GM19193 (cell line): ENCODE data around the gene DNER.

Source experiments
- POLR2A ChIP-seq: IDR thresholded peaks from 4 replicates; pipeline ENCODE4 v1.6.1; 2011; ENCODE audit not compliant: insufficient read depth, insufficient read length; ENCODE audit errors: extremely low read depth

Gene DNER

GRCh38 chr2:229438430-229439159, 275.8 kb downstream of the DNER start:
- TF ChIP-seq POLR2A = no peak

- no peak for TF ChIP-seq POLR2A
Observed at GRCh38 chr2:229437467-229437866, 276.9 kb downstream of the DNER start.

GRCh38 chr2:229434187-229434586, 280.2 kb downstream of the DNER start:
- TF ChIP-seq POLR2A = no peak

GRCh38 chr2:229433351-229433750, 281.0 kb downstream of the DNER start:
- TF ChIP-seq POLR2A = no peak

- no peak for TF ChIP-seq POLR2A
Observed at GRCh38 chr2:229431327-229431954, 282.9 kb downstream of the DNER start.

GRCh38 chr2:229429589-229429988, 284.8 kb downstream of the DNER start:
- TF ChIP-seq POLR2A = no peak

GRCh38 chr2:229426464-229426863, 287.9 kb downstream of the DNER start:
- no peak for TF ChIP-seq POLR2A

- no peak for TF ChIP-seq POLR2A
Observed at GRCh38 chr2:229425598-229425997, 288.8 kb downstream of the DNER start.

GRCh38 chr2:229422063-229422462, 292.3 kb downstream of the DNER start:
- no peak for TF ChIP-seq POLR2A

- TF ChIP-seq POLR2A = no peak
Observed at GRCh38 chr2:229419158-229419557, 295.2 kb downstream of the DNER start.

GRCh38 chr2:229417916-229418315, 296.4 kb downstream of the DNER start:
- TF ChIP-seq POLR2A = no peak

- no peak for TF ChIP-seq POLR2A
Observed at GRCh38 chr2:229417176-229417575, 297.2 kb downstream of the DNER start.

GRCh38 chr2:229416116-229416694, 298.1 kb downstream of the DNER start:
- no peak for TF ChIP-seq POLR2A

GRCh38 chr2:229414631-229415030, 299.7 kb downstream of the DNER start:
- TF ChIP-seq POLR2A = no peak

GRCh38 chr2:229412686-229413085, 301.7 kb downstream of the DNER start:
- TF ChIP-seq POLR2A = no peak

- TF ChIP-seq POLR2A = no peak
Observed at GRCh38 chr2:229410946-229411345, 303.4 kb downstream of the DNER start.
